ENCODE measurements around the gene UNC50.

DNA sequence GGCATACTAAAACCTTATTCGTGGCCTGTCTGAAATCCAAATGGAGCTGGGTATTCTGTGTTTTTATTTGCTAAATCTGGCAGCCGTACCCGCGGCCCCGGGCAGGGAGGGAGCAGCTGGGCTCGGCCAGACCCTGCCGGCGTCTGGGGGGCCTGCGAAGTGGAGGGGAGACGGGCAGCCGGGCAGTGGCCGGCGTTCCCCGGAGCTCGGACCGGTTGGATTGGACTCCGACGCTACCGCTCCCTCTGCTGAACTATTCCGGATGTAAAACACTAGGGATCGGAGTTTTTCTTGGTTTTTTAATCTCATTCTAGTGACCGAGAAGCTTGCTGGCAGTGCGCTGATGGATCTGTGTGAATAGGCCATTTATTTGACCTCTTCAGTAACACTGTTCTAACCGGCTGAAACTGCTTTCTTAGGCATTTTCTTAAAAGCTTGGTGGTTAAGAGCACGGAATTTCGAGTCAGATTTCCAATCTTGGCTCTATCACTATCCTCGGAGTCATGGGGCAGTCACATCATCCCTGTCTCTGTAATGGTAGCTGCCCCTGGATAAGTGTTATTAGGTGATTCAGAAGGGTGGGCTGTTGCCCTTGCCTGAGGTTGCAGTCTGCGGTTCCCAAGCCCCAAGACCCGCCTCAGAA lies 694 bp downstream of the UNC50 start:
- TF ChIP-seq, protein P1, sequence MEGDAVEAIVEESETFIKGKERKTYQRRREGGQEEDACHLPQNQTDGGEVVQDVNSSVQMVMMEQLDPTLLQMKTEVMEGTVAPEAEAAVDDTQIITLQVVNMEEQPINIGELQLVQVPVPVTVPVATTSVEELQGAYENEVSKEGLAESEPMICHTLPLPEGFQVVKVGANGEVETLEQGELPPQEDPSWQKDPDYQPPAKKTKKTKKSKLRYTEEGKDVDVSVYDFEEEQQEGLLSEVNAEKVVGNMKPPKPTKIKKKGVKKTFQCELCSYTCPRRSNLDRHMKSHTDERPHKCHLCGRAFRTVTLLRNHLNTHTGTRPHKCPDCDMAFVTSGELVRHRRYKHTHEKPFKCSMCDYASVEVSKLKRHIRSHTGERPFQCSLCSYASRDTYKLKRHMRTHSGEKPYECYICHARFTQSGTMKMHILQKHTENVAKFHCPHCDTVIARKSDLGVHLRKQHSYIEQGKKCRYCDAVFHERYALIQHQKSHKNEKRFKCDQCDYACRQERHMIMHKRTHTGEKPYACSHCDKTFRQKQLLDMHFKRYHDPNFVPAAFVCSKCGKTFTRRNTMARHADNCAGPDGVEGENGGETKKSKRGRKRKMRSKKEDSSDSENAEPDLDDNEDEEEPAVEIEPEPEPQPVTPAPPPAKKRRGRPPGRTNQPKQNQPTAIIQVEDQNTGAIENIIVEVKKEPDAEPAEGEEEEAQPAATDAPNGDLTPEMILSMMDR (IDR thresholded peaks at IDR 0.05): no peak
- TF ChIP-seq POLR2A (IDR thresholded peaks at IDR 0.05) (no peak), EP300 (IDR thresholded peaks at IDR 0.05) (no peak)

Data from sigmoid colon (tissue), 4 donors.